ENCODE results near the gene MLN. TPM values are rescaled to one million over a fixed set of nuclear protein-coding genes. Genes with fewer than 3 reads are reported as not detected.

Gene MLN
- total RNA-seq, 4 donors from 2014 or later = not detected

DNA sequence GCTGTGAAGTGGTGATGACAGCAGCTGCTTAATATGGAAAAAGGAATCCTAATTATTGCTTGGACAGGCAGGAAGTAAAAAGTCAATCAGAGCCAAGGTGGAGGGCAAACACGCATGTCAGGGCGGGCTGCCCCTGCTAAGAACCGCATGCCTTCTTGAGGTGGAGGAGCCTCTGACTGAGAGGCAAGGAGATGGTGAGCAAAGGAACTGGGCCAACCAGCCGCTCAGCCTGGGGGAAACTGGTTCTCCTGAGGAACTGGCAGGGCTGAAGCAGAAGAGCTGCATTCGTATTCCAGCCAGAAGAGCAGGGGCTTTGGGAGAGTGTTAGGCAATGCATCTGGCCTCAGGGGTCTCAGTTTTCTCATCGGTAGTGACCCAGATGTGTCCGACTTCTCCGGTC is 13.1 kb upstream of the MLN start:
- Histone ChIP-seq H3K27ac (no peak overlapping the region), H3K27me3 (no peaks in the 10 kb centered on the region), H3K4me1 (no peaks in the 10 kb centered on the region), H3K9me3 (no peaks in the 10 kb centered on the region), H3K4me3 (no peak overlapping the region), H3K36me3 (no peaks in the 10 kb centered on the region)
- TF ChIP-seq, protein P1, sequence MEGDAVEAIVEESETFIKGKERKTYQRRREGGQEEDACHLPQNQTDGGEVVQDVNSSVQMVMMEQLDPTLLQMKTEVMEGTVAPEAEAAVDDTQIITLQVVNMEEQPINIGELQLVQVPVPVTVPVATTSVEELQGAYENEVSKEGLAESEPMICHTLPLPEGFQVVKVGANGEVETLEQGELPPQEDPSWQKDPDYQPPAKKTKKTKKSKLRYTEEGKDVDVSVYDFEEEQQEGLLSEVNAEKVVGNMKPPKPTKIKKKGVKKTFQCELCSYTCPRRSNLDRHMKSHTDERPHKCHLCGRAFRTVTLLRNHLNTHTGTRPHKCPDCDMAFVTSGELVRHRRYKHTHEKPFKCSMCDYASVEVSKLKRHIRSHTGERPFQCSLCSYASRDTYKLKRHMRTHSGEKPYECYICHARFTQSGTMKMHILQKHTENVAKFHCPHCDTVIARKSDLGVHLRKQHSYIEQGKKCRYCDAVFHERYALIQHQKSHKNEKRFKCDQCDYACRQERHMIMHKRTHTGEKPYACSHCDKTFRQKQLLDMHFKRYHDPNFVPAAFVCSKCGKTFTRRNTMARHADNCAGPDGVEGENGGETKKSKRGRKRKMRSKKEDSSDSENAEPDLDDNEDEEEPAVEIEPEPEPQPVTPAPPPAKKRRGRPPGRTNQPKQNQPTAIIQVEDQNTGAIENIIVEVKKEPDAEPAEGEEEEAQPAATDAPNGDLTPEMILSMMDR (IDR thresholded peaks at IDR 0.05) = no peak
- no peak for TF ChIP-seq POLR2A (IDR thresholded peaks at IDR 0.05)
- no peak for DNase-seq

DNA sequence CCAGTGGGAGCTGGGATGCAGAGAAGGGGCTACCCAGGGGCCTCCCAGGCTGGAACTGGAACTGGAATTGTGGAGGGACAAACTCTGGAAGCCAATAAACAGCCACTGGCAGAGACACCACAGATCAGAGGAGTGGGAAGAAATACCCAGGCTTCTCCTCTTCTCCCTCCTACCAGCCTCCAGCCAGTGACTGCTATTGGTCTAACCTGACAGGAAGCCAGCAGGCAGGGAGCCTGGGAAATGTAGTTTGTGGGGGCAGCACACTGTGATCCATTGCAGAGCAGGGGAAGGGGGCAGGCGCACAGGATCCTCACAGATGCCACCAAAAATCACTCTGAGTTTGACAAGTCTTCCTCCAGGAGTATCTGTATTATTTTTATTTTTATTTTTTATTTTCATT is 12.1 kb upstream of the MLN start:
- TF ChIP-seq, protein P1 (IDR thresholded peaks at IDR 0.05) = no peak
- no peak for TF ChIP-seq POLR2A (IDR thresholded peaks at IDR 0.05)

DNA sequence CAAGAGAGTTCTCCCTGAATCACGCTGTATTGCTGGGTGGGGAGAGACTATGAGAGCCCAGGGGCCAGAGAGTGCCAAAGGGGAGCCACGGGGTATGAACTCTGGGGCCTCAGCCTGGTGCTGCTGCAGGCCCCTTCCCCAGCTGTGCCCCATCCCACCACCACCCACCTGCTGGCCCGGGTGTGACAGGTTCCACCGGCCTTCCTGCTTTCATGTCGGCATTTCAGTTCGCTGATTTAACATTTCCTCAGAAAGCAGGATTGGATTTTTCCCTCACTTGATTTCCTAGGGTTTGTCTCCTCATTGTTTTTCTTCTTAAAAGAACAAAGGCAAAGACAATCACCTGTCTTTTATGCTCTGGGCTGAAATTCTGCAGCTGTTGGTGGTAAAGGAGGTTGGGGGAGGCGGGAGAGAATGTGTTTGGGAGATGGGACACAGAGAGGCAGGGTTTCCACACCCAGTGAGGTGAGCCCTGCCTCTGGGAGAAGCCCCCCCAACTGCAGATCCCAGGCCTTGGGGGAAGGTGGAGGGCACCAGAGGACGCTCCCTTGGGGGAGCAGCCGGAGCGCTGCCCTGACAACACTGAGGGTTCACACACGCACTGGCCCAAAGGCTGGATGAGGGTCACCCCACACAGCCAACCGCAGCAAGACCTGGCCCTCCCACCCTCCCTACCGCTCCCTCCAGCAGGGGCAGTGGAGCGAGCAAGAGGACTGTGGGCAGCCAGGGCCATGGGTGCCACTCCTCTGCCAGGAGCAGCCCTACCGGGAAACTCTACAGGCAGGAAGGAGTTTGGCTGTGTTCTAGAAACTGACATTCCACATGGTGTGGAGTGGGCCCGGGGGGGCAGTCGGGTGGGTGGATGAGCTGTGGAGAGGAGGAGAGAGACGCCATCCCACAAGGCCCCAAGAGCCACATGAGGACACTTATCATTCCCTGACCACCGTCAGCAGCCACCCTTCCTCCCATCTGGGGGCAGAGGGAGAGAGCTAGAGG is 10.5 kb upstream of the MLN start:
- Histone ChIP-seq H3K4me3 (no peak overlapping the region), H3K27me3 (no peaks in the 10 kb centered on the region), H3K36me3 (no peaks in the 10 kb centered on the region), H3K9me3 (no peaks in the 10 kb centered on the region), H3K27ac (no peak overlapping the region), H3K4me1 (no peaks in the 10 kb centered on the region)
- TF ChIP-seq, protein P1 (IDR thresholded peaks at IDR 0.05) = no peak
- no peak for TF ChIP-seq POLR2A (IDR thresholded peaks at IDR 0.05)
- no peak for DNase-seq

More for the DNA sequence above, 12.1 kb upstream of the MLN start:
- Histone ChIP-seq H3K4me3 (no peak overlapping the region), H3K9me3 (no peaks in the 10 kb centered on the region), H3K27me3 (no peaks in the 10 kb centered on the region), H3K36me3 (no peaks in the 10 kb centered on the region), H3K27ac (no peak overlapping the region), H3K4me1 (no peaks in the 10 kb centered on the region)
- DNase-seq = no peak

DNA sequence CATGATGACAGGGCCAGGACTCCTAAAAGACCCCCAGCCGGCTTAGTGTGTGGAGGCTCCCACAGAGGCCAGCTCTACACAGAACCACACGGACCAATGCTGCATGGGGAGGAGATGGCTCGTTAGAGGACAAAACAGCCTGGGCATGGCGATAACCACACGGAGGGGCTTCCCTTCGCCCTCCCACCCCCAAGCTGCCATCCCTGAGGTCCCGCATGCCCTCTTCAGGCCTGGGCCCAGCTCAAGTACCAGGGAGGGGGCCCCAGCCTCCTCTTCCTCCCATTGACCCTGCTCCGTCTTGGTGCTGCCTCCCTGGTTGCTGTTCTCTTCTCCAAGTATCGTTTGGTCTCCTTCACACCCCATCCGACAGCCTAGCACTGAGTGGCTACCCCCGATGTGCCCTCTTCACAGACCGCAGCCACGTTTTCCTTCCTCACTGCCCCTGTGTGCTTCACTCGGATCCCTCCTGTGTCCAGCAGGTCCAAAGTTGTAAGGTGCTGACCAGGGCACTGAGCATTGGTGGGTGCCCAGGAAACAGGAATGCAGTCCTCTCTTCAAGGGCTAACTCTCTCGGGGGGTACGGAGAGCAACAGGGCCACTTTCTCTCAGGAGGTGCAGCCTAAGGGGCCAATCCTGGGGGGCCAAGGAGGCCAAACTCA is 9.6 kb upstream of the MLN start:
- DNase-seq = no peak
- Histone ChIP-seq H3K9me3 (no peaks in the 10 kb centered on the region), H3K4me1 (no peaks in the 10 kb centered on the region), H3K4me3 (no peak overlapping the region), H3K27me3 (no peaks in the 10 kb centered on the region), H3K36me3 (no peaks in the 10 kb centered on the region), H3K27ac (no peak overlapping the region)
- TF ChIP-seq, protein P1 (IDR thresholded peaks at IDR 0.05) = no peak
- no peak for TF ChIP-seq POLR2A (IDR thresholded peaks at IDR 0.05)

DNA sequence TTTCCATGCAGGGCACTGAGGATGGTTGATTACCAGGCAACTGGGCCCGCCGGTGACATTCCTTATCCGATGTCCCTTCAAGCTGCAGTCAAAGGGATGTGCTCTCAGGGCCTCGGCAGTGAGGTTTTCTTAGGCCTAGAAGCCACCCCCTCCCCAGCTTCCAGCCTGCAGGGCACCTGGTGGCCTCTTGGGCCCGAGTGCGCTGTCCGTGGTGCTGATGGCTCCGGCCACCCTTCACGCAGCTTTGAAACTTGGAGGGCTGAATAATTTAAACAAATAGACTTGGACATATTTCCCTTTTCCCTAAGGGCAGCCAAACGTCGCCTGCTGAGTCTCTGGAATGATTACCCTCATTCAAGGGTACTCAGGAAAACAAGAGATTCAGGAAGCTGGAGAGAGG is 8.9 kb upstream of the MLN start:
- Histone ChIP-seq H3K9me3 (no peaks in the 10 kb centered on the region), H3K36me3 (no peaks in the 10 kb centered on the region), H3K4me3 (no peak overlapping the region), H3K27ac (no peak overlapping the region), H3K4me1 (no peaks in the 10 kb centered on the region), H3K27me3 (no peaks in the 10 kb centered on the region)
- DNase-seq = peak in 1 of 3 donors; percentile 54
- no peak for TF ChIP-seq POLR2A (IDR thresholded peaks at IDR 0.05)
- TF ChIP-seq, protein P1 (IDR thresholded peaks at IDR 0.05) = peak in 3 of 6 experiments; percentile 39 to 50 (median 41)

Data from Peyer's patch (tissue), 4 donors.